Choroid plexus epithelial cell (primary cell): ENCODE data around the gene CCNDBP1.

ENCODE experiments used
- DNase-seq: peaks from one replicate; pipeline ENCODE4 v3.0.0-alpha.2; 2010; ENCODE audit warnings: low read depth
- H3K4me3 ChIP-seq: 2 replicates; pipeline ENCODE4 v1.5.1; 2011; ENCODE audit warnings: low read depth, mild to moderate bottlenecking, control low read depth, low read length, moderate library complexity
- TF ChIP-seq, protein P1 (sequence below): conservative IDR thresholded peaks from 2 replicates; pipeline ENCODE4 v1.5.1; 2011; ENCODE audit warnings: low read depth, mild to moderate bottlenecking, control low read depth, inconsistent platforms, low read length, moderate library complexity

Gene CCNDBP1

GRCh38 chr15:43226436-43227305 is 41.5 kb downstream of the CCNDBP1 start:
- no peak overlapping the region for H3K4me3 ChIP-seq
- TF ChIP-seq, protein P1, sequence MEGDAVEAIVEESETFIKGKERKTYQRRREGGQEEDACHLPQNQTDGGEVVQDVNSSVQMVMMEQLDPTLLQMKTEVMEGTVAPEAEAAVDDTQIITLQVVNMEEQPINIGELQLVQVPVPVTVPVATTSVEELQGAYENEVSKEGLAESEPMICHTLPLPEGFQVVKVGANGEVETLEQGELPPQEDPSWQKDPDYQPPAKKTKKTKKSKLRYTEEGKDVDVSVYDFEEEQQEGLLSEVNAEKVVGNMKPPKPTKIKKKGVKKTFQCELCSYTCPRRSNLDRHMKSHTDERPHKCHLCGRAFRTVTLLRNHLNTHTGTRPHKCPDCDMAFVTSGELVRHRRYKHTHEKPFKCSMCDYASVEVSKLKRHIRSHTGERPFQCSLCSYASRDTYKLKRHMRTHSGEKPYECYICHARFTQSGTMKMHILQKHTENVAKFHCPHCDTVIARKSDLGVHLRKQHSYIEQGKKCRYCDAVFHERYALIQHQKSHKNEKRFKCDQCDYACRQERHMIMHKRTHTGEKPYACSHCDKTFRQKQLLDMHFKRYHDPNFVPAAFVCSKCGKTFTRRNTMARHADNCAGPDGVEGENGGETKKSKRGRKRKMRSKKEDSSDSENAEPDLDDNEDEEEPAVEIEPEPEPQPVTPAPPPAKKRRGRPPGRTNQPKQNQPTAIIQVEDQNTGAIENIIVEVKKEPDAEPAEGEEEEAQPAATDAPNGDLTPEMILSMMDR, result no peak
- no peak for DNase-seq

DNA sequence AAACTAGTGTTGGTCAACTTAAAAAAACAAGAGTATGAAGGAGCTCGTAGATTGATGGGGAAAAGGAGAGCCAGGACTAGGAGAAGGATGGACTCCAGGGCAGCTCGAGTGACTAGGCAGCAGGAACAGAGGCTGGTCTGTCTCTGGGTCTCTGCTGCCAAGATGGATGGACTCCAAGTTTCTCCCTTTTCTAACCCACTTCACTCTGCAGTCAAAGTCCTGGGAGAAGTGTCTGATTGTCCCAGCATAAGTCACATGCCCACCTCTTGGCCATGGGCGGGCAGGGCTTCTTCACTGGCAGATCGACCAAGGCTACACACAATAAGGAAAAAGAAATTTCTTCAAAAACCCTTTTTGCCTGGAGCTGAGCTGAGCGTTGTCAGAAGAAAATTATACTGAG is 44.8 kb downstream of the CCNDBP1 start:
- no peak overlapping the region for H3K4me3 ChIP-seq
- TF ChIP-seq, protein P1, result no peak
- DNase-seq, result no peak

DNA sequence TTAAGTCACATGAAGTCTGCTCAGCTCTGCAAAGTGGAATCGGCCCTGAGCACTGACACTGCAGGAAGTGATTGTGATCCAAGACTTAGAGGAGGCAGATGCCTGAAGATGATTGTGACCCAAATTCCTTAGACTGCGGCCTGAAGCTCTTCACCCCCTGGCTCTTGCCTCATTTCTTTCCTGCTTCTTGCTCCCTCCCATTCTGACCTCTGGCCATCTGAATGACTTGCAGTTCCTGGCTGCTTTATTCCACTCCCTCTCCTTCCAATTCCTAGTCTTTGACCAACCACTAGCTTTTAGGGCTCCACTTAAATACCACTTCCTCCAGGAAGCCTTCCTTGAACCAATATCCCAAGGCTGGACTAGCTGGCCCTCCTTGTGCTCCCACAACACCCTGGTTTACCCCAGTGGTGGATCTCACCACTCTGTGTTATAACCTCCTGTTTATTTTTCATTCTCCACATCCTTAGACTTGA is 45.5 kb downstream of the CCNDBP1 start:
- TF ChIP-seq, protein P1, result no peak
- peak; percentile 57 for DNase-seq
- no peak overlapping the region for H3K4me3 ChIP-seq

- DNase-seq, result peak; percentile 11
- no peak overlapping the region for H3K4me3 ChIP-seq
- TF ChIP-seq, protein P1, result no peak
Measured at GRCh38 chr15:43232289-43232874, 47.2 kb downstream of the CCNDBP1 start.

DNA sequence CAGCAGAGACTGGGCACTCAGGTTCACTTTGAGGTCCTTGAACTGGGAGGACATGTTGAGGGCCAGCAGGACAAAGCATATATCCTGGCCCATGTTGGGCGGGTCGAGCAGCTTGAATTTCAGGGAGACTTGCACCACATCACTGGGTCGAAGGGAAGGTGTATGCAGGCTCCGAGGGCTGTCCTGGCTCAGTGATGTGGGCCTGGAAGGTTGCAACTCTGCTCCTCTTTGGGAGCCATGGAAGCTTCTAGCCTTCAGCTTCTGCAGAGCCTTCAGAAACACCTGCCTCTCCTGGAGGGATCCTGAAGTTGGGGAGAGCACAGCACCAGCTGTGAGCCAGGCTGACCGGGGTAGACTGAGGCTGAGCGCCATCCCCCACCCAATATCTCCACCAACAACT is 50.3 kb downstream of the CCNDBP1 start:
- H3K4me3 ChIP-seq, result no peak overlapping the region
- DNase-seq, result no peak
- TF ChIP-seq, protein P1, result no peak

GRCh38 chr15:43237842-43238470 is 52.8 kb downstream of the CCNDBP1 start:
- no peak overlapping the region for H3K4me3 ChIP-seq
- TF ChIP-seq, protein P1, result no peak
- no peak for DNase-seq
